Gastrocnemius medialis (tissue), 4 donors: Measurements from ENCODE around the gene ZNF362. TPM values are rescaled to one million over a fixed set of nuclear protein-coding genes. Genes with fewer than 3 reads are reported as not detected.

ENCODE experiments used
- ATAC-seq, 2 donors: fragments of 150-250 bp; one replicate each; pipeline ENCODE4 v1.9.1; 2016
- DNase-seq, 2 donors: peaks; one replicate each; pipeline ENCODE4 v3.0.0-alpha.2; 2019
- H3K27ac ChIP-seq, 4 donors: fragments of 200-600 bp; sonication (generic); 1 replicate in 1 of 4; 2 replicates in 3 of 4; pipeline ENCODE4 v1.5.1; 2016 to 2018; ENCODE audit warnings: mild to moderate bottlenecking in 2 of 4, moderate library complexity in 1 of 4
- H3K27me3 ChIP-seq, 3 donors: fragments of 200-600 bp; sonication (generic) in 2 of 3; 1 replicate in 1 of 3; 2 replicates in 2 of 3; pipeline versions ENCODE4 v1.5.1 to v1.6.0; 2016 to 2019; ENCODE audit warnings: mild to moderate bottlenecking in 1 of 3, moderate library complexity in 1 of 3
- H3K36me3 ChIP-seq, 2 donors: fragments of 200-600 bp; sonication (generic) in 1 of 2; one replicate each; pipeline ENCODE4 v1.5.1; 2017 to 2018
- H3K4me1 ChIP-seq, 2 donors: fragments of 200-600 bp; sonication (generic) in 1 of 2; one replicate each; pipeline ENCODE4 v1.5.1; 2016 to 2017; ENCODE audit warnings: mild to moderate bottlenecking in 2 of 2
- H3K4me3 ChIP-seq, 4 donors: fragments of 200-600 bp; sonication (generic) in 3 of 4; 1 replicate in 1 of 4; 2 replicates in 3 of 4; pipeline ENCODE4 v1.5.1; 2016 to 2019; ENCODE audit warnings: mild to moderate bottlenecking in 2 of 4
- H3K9me3 ChIP-seq, 3 donors: fragments of 200-600 bp; sonication (generic) in 2 of 3; 1 replicate in 1 of 3; 2 replicates in 2 of 3; pipeline ENCODE4 v1.5.1; 2016 to 2019
- POLR2A ChIP-seq, 2 donors: fragments of 450-650 bp; IDR thresholded peaks; one replicate each; pipeline ENCODE4 v1.6.1; 2017; ENCODE audit warnings: antibody characterized with exemption in 2 of 2, mild to moderate bottlenecking in 2 of 2, moderate library complexity in 2 of 2
- in situ Hi-C, 4 donors: fragments of 200-750 bp; cut with MboI; loops; one replicate each; pipeline versions ENCODE4 v1.15.0 to v1.8.0; 2017; ENCODE audit warnings: low sequenced_read_pairs in 4 of 4
- intact Hi-C: fragments of 100-400 bp; cut with DNase I; formaldehyde crosslinking; loops from one replicate; pipeline ENCODE4 v1.15.1; 2023; ENCODE audit warnings: low total_unique reads
- total RNA-seq, 4 donors: library from RNA; depleted of rRNA; stranded (reverse); fragments of >200 nt; gene quantifications; one replicate each; pipeline versions ENCODE4 v1.1.0 to v1.2.3, GENCODE V29; 2016
- TF ChIP-seq, protein P1 (sequence below), 5 experiments: fragments of 450-650 bp in 3 of 5; fragments of 200-600 bp in 2 of 5; sonication (generic) in 2 of 5; IDR thresholded peaks in 4 of 5; conservative IDR thresholded peaks in 1 of 5; 1 replicate in 4 of 5; 2 replicates in 1 of 5; pipeline ENCODE4 v1.5.1; 2016 to 2019; ENCODE audit warnings: antibody characterized with exemption in 5 of 5, mild to moderate bottlenecking in 3 of 5, moderate library complexity in 3 of 5

Gene ZNF362
- total RNA-seq, 4 donors from 2014 or later: 6.4 to 19.2 (median 17.7) TPM

GRCh38 chr1:33273961-33274371, 17.7 kb downstream of the ZNF362 start:
- DNase-seq (no peak), ATAC-seq (no peak)
- peaks cover 0 to 22% of the 10 kb centered on the region in 2 donors for H3K36me3 ChIP-seq
- in situ Hi-C loops (no loop called here), intact Hi-C loops (no loop called here)
- peaks cover 0 to 2% of the 10 kb centered on the region in 2 donors for H3K4me1 ChIP-seq
- TF ChIP-seq, protein P1, sequence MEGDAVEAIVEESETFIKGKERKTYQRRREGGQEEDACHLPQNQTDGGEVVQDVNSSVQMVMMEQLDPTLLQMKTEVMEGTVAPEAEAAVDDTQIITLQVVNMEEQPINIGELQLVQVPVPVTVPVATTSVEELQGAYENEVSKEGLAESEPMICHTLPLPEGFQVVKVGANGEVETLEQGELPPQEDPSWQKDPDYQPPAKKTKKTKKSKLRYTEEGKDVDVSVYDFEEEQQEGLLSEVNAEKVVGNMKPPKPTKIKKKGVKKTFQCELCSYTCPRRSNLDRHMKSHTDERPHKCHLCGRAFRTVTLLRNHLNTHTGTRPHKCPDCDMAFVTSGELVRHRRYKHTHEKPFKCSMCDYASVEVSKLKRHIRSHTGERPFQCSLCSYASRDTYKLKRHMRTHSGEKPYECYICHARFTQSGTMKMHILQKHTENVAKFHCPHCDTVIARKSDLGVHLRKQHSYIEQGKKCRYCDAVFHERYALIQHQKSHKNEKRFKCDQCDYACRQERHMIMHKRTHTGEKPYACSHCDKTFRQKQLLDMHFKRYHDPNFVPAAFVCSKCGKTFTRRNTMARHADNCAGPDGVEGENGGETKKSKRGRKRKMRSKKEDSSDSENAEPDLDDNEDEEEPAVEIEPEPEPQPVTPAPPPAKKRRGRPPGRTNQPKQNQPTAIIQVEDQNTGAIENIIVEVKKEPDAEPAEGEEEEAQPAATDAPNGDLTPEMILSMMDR (IDR thresholded peaks at IDR 0.05 in 4 of 5, conservative IDR thresholded peaks at IDR 0.05 in 1 of 5): no peak
- no peak for TF ChIP-seq POLR2A (IDR thresholded peaks at IDR 0.05)
- H3K9me3 ChIP-seq: no peaks in the 10 kb centered on the region
- no peak overlapping the region for H3K27ac ChIP-seq
- H3K27me3 ChIP-seq: no peaks in the 10 kb centered on the region
- no peak overlapping the region for H3K4me3 ChIP-seq

DNA sequence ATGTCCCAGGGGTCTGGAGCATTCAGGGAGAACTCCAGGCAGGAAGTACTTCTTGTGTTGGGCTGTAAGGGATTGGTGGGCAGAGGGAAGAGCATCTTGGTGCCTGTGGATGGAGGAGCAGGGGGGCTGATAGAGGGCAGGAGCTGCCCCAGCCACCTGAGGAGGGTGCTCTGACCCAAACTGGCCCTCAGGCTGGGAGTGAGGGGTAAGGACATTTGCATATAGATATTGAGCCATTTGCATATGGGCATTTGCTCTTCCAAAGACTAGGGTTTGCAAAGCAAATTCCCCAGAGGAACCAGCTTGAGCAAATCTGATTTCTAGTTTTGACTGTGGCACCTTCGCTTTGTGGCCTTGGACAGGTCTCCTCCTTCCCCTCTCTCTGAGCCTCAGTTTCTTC, 18.2 kb downstream of the ZNF362 start:
- Histone ChIP-seq H3K27me3 (no peaks in the 10 kb centered on the region), H3K27ac (no peak overlapping the region), H3K9me3 (no peaks in the 10 kb centered on the region), H3K36me3 (peaks cover 0 to 23% of the 10 kb centered on the region in 2 donors), H3K4me1 (no peaks in the 10 kb centered on the region), H3K4me3 (no peak overlapping the region)
- ATAC-seq: no peak
- TF ChIP-seq, protein P1 (IDR thresholded peaks at IDR 0.05 in 4 of 5, conservative IDR thresholded peaks at IDR 0.05 in 1 of 5): no peak
- TF ChIP-seq POLR2A (IDR thresholded peaks at IDR 0.05): no peak
- in situ Hi-C loops (no loop called here), intact Hi-C loops (no loop called here)
- no peak for DNase-seq

DNA sequence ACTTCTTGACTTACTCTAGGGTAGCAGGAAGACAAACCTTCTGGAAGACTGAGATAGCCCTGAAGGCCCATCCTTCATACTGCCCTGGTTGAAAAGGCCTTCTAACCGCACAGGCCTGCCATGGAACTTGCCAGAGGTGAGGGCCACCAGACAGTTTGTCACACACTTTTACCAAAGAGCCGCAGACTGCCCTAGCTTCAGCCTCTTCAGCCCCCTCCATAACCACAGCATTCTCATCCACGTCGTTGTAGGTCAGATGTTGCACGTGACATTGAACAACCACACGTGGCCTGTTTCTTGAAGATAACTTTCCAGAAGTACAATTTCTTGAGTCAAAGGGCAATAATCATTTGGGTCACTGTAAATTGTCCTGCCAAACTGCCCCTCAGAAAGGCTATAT, 18.9 kb downstream of the ZNF362 start:
- no peaks in the 10 kb centered on the region for H3K9me3 ChIP-seq
- no peak for TF ChIP-seq POLR2A (IDR thresholded peaks at IDR 0.05)
- TF ChIP-seq, protein P1 (IDR thresholded peaks at IDR 0.05 in 4 of 5, conservative IDR thresholded peaks at IDR 0.05 in 1 of 5): no peak
- no peaks in the 10 kb centered on the region for H3K27me3 ChIP-seq
- peaks cover 0 to 29% of the 10 kb centered on the region in 2 donors for H3K36me3 ChIP-seq
- in situ Hi-C loops (no loop called here), intact Hi-C loops (no loop called here)
- DNase-seq (no peak), ATAC-seq (no peak)
- H3K4me1 ChIP-seq: no peaks in the 10 kb centered on the region
- no peak overlapping the region for H3K27ac ChIP-seq
- H3K4me3 ChIP-seq: no peak overlapping the region

- Histone ChIP-seq H3K27ac (no peak overlapping the region), H3K4me1 (no peaks in the 10 kb centered on the region), H3K9me3 (no peaks in the 10 kb centered on the region), H3K36me3 (peaks cover 0 to 36% of the 10 kb centered on the region in 2 donors), H3K27me3 (no peaks in the 10 kb centered on the region), H3K4me3 (no peak overlapping the region)
- intact Hi-C loops (no loop called here), in situ Hi-C loops (no loop called here)
- ATAC-seq (no peak), DNase-seq (no peak)
- TF ChIP-seq, protein P1 (IDR thresholded peaks at IDR 0.05 in 4 of 5, conservative IDR thresholded peaks at IDR 0.05 in 1 of 5): no peak
- no peak for TF ChIP-seq POLR2A (IDR thresholded peaks at IDR 0.05)
Measured at GRCh38 chr1:33275706-33276572, 19.6 kb downstream of the ZNF362 start.
